AG08395 (cell line): ENCODE data around the gene ALOX12B.
"Not testable (repeated sequence)": the region's sequence is repeated elsewhere in the genome, so short reads cannot be mapped to it uniquely, and the experiment has no call there.

ENCODE experiments used
- DNase-seq: peaks from one replicate; pipeline ENCODE4 v3.0.0; 2012; ENCODE audit warnings: mixed read lengths, low spot score

The ALOX12B gene

DNA sequence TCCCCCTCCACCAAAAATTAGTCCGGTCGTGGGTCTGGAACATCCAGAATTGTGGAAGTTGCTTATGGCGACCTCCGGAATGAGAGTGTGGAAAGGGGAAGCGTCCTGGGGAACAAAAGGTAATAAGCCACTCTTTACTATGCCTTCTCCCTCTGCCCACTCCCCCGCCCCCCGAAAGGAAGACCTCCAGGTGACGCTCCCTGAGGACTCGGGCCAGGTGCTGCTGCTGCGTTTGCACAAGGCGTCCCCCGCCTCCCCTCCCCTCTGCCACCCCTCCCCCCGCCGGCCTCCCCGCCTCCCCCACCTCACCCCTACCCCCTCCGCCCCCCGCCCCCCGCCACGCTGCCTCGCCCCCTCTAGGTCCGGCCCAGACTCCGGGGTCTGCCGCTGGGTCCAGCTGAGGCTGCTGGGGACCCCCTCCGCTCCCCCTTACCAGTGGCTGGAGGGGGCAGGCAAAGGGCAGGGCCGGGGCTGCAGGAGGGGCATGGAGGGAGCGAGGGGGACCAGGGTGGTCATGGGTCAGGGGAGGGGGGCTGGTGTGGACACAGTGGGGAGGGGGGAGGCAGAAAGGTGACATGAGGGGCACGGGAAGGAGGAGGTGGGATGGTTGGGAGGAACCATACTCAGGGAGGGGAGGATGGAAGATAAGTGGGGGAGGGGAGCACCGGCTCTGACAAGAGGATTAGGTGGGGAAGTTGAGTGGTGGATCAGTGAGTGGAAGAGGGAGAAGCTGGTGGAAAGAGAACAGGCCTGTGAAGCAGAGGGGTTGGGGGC lies 23.6 kb downstream of the ALOX12B start:
- DNase-seq: no peak

DNA sequence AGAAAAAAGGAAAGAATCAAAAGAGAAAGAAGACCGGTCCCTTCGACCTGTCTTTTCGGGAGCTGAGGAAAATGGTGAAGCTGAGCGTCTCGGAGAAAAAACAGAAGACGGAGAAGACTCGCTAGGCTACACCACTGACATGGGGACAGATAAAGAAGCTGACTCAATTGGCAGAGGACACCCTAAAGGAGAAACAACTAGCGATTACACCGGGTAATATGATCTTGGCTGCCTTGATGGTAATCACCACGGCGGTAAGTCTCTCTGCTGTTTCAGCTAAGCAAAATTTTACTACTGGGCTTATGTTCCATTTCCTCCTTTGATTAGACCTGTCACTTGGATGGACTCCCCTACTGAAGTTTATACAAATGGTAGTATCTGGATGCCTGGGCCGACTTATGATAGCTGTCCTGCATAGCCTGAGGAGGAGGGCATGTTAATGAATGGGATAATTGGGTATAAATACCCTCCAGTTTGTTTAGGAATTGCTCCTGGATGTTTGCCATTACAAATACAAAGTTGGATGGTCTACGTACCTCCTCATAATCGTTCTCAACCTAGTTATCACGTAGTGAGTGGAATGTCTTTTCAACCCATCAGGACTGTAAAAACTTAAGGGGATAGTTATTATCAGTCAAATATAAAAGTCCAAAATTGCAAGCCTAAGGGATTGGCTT lies 24.6 kb downstream of the ALOX12B start:
- DNase-seq: no peak

DNA sequence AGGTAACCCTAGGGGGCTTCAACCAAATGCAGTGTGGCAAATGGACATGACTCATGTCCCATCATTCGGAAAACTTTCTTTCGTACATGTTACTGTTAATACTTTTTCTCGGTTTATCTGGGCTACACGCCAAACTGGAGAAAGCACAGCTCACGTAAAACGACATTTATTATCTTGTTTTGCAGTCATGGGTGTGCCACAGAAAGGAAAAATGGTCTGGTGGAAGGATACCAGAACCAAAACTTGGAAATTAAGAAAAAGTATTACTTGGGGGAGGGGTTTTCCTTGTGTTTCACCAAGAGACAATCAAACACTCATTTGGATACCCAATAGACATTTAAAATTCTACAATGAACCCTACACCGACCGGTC lies 25.1 kb downstream of the ALOX12B start:
- DNase-seq: no peak

GRCh38 chr17:8061851-8062250 lies 25.7 kb downstream of the ALOX12B start:
- not testable (repeated sequence) for DNase-seq

- DNase-seq: peak; percentile 84
Measured at GRCh38 chr17:8060274-8060673, 27.2 kb downstream of the ALOX12B start.

GRCh38 chr17:8059131-8059530 lies 28.4 kb downstream of the ALOX12B start:
- DNase-seq: no peak

GRCh38 chr17:8057691-8058114 lies 29.8 kb downstream of the ALOX12B start:
- DNase-seq: peak; percentile 86

- no peak for DNase-seq
Measured at GRCh38 chr17:8056976-8057625, 30.4 kb downstream of the ALOX12B start.

DNA sequence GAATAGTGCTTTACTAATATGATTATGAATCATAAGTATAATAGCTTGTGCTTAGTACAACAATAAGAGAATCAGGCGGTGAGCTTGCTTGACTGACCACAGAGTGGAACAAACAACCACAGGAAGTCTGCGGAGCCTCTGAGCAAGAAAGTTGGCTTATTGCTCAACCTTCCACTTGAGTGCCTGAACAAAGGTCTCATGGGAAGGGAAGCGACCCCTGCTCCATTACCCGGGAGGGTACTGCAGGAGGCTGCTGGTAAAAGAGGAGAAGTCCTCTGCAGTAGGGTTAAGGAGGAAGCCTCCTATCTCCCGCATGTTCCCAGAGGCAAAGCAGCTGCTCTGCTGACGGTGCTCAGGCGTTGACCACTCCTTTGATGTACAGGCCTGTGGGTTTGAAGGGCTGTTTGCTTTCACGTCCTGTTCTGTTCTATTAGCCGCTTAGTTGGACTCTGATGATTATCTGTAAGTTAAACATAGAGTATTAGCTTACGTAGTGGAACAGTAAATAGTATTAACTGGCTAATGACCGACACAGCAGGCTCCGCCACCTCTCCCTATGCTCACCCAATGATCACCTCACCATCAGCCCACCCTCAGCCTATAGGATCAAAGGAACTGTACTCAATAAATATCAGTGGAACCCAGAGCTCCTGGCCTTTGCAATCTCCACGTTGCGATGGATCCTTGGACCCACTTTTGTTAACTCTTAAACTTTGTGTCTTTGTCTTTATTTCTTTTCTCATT lies 31.1 kb downstream of the ALOX12B start:
- peak; percentile 31 for DNase-seq

GRCh38 chr17:8055851-8056231 lies 31.7 kb downstream of the ALOX12B start:
- DNase-seq: no peak

DNA sequence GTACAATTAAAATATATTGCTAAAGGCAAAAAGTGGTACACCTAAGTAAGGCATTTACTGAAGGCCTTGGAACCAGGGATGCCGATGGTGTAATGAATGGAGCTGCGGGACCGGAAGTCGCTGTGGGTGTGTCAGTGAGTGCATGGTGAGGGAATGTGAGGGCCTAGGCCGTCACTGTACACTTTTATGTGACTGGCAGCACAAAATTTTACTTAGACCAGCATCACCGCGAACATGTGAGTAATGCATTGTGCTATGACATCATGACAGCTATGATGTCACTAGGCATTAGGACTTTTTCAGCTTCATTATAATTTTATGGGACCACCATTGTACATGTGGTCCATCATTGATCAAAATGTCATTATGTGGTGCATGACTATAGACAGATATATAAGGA lies 33.9 kb downstream of the ALOX12B start:
- no peak for DNase-seq

- no peak for DNase-seq
Measured at GRCh38 chr17:8052256-8053252, 35.0 kb downstream of the ALOX12B start.

- no peak for DNase-seq
Measured at GRCh38 chr17:8051831-8052230, 35.7 kb downstream of the ALOX12B start.

DNA sequence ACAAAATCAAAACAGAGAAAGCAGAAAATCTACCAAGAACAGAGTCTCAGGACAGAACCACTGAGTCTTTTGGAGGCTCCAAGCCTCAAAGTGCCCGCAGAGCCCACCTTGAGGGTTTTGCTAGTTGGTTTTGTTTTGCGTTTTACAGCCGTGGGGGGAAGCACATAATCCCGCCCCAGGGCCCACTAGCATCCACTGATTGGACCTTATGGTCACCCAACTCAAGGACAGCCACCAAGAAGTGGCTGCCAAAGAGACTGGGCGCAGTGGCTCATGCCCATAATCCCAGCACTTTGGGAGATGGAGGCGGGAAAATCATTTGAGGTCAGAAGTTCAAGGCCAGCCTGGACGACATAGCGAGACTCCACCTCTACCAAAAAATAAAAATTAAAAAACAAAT lies 38.8 kb downstream of the ALOX12B start:
- no peak for DNase-seq

DNA sequence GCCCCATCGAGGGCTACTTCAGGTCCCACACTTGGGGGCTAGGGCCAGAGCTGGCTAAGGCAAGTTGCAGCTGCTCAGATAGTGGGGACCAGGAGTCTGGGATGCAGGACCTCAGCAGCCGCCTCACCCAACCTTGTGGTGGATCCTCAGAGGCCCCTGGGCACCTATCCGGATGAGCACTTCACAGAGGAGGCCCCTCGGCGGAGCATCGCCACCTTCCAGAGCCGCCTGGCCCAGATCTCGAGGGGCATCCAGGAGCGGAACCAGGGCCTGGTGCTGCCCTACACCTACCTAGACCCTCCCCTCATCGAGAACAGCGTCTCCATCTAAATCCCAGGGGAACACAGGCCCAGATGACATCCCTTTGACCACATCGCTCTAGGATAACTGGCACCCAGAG lies 39.3 kb downstream of the ALOX12B start:
- no peak for DNase-seq

- DNase-seq: no peak
Measured at GRCh38 chr17:8047769-8048110, 39.8 kb downstream of the ALOX12B start.

DNA sequence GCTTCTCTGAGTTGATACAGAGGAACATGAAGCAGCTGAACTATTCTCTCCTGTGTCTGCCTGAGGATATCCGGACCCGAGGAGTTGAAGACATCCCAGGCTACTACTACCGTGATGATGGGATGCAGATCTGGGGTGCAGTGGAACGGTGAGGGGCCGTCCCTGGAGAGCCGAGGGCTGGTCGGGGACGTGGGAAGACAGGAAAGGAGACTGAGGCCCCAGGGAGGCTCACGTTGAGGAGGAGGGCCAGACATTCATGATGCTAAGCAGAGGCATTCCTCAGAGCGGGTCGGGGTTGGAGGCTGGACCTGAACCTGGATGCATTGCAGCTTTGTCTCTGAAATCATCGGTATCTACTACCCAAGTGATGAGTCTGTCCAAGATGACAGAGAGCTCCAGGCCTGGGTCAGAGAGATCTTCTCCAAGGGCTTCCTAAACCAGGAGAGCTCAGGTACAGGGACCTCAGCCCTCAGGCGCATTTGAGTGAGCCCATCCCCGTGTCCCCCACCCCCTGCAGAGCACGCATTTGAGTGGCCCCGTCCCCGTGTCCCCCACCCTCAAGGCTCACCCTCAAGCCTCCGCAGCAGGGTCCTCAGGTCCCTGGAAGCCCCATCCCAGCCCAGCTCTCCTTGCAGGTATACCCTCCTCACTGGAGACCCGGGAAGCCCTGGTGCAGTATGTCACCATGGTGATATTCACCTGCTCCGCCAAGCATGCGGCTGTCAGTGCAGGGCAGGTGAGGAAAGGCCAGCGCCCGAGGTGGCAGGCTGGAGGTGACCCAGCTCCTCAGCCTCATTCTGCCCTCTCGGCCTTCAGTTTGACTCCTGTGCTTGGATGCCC lies 40.4 kb downstream of the ALOX12B start:
- DNase-seq: no peak

DNA sequence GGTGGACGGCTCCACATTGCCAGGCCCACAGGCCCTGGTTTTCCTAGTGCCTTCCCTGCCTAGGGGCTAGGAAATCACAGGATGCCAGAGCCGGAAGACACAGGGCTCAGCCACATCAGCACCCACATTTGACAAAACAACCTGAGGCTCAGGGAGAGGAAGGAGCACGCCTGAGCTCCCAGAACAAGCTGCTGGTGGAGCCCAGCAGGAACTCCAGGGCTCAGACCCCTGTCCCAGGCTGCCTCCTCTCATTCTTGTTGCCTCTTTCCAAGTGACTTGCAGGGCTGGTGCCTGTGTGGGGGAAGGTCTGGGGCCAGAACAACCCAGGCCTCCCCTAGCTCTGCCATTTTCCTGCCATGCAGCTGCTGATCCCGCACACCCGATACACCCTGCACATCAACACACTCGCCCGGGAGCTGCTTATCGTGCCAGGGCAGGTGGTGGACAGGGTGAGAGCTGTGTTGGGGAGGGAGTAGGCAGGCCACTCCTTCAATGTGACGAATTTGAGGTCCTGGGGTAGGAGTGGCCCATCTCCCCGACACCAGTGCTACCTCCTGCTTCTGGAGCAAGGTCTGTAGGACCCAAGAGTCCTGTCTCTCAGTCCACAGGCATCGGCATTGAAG lies 41.1 kb downstream of the ALOX12B start:
- no peak for DNase-seq

DNA sequence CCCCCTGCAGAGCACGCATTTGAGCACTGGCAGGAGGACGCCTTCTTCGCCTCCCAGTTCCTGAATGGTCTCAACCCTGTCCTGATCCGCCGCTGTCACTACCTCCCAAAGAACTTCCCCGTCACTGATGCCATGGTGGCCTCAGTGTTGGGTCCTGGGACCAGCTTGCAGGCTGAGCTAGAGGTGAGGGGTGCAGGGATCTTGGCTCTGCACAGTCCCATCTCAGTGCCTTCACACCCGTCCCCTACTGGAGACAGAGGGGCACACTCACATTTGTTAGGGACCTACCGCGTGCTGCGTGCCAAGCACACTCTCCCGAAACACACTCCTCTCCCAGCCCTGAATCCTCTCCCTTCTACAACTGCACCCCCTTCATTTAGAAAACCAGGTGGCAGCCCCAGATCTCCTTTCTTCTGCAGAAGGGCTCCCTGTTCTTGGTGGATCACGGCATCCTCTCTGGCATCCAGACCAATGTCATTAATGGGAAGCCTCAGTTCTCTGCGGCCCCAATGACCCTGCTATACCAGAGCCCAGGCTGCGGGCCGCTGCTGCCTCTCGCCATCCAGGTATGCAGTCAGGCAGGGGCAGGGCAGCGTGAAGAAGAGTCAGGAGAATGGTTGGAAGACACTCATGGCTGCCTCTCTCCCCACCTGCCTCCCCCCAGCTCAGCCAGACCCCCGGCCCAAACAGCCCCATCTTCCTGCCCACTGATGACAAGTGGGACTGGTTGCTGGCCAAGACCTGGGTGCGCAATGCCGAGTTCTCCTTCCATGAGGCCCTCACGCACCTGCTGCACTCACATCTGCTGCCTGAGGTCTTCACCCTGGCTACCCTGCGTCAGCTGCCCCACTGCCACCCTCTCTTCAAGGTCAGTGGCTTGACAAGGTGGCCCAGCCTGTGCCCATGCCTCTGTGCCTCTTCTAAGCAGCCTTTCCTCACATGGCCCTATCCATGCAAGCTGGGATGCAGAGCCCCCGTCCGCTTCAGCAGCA lies 42.4 kb downstream of the ALOX12B start:
- DNase-seq: no peak
